Activated T-helper 1 cell treated with anti-CD3 and anti-CD28 coated beads, Interleukin-12 subunit alpha, Interleukin-12 subunit beta, Interleukin-2, Interleukin-4 antibody, amounts not matched to agents 30 ng/mL and 10 ng/mL and 1 ng/mL, durations not matched to agents 14 hours and 24 hours and 36 hours (primary cell): ENCODE data around the gene TGM6. TPM values are rescaled to one million over a fixed set of nuclear protein-coding genes. Genes with fewer than 3 reads are reported as not detected.

Experiments
- DNase-seq: peaks from one replicate; pipeline ENCODE4 v3.0.0; 2021; ENCODE audit warnings: low spot score
- H3K27ac Mint-ChIP-seq: one replicate; pipeline ENCODE4 v1.8.0; 2021; ENCODE audit warnings: mild to moderate bottlenecking, mixed read lengths
- H3K27me3 Mint-ChIP-seq: one replicate; pipeline ENCODE4 v1.8.0; 2022; ENCODE audit warnings: mild to moderate bottlenecking, moderate library complexity, mixed read lengths; ENCODE audit not compliant: insufficient read depth
- H3K36me3 Mint-ChIP-seq: one replicate; pipeline ENCODE4 v1.8.0; 2021; ENCODE audit warnings: low read depth, mixed read lengths
- H3K4me1 Mint-ChIP-seq: one replicate; pipeline ENCODE4 v1.8.0; 2021; ENCODE audit warnings: low read depth, mixed read lengths
- H3K4me3 Mint-ChIP-seq: one replicate; pipeline ENCODE4 v1.8.0; 2021; ENCODE audit warnings: mild to moderate bottlenecking, moderate library complexity, mixed read lengths
- H3K9me3 Mint-ChIP-seq: one replicate; pipeline ENCODE4 v1.8.0; 2021; ENCODE audit warnings: mixed read lengths
- intact Hi-C: fragments of 100-400 bp; cut with micrococcal nuclease; formaldehyde crosslinking; loops from one replicate; pipeline ENCODE4 v1.15.1; 2024
- total RNA-seq: library from RNA; stranded (reverse); gene quantifications from 2 replicates; pipeline ENCODE4 v1.2.3, GENCODE V29; 2022

The TGM6 gene
- total RNA-seq, 1 donor from 2014 or later, result not detected

DNA sequence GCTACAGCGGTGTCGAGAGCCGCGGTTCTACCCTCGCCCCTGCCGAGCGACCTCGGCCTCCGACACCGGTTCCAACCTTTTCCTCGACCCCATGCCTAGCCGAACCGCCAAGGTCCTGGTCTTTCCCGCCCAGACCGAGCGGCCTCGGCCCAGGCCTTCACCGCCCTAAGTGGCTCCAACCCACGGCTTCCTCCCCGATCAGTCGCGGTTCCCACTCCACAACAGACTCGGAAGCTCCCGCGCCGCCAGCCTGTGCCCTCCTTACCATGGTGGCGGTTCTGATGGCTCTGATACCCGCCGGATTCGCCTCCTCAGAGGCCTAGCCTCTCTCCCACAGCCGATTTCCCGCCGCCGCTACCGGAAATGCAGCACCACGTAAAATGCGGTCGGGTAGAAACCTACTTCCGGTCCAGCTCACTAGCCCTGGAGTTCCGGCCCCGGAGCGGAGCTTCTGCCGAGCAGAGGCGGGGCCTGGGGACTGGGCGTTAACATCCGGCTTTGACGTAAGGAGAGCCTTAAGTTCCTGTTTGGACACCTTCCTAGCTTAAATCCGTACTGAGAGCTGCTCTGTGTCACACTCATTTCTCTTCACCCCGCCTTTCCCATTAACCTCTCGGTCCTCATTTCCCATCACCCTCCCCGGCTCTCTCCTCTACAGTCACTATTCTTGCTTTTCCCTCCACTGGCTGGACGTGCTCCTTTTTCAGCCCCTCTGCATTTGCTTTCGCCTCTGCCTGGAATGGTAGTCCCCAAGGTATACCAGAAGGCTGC, 89.9 kb downstream of the TGM6 start, which contains the start of gene SNRPB:
Gene SNRPB, minus strand, starts transcription at position 367 of the 771 bp plus-strand sequence. Its CDS starts 99 bp downstream, at position 268.
- no peaks in the 10 kb centered on the region for H3K27me3 Mint-ChIP-seq
- intact Hi-C loops, result loop anchor here (1.0 to 2.0 kb wide), 5 partner anchors 39 to 1004 kb away; partner anchors contain the start of genes NOP56 and NSFL1C
- peak; percentile 96 for DNase-seq
- peaks cover 58% of the 10 kb centered on the region for H3K4me1 Mint-ChIP-seq
- peaks cover 41% of the 10 kb centered on the region for H3K36me3 Mint-ChIP-seq
- peak within 1 kb of the TSS; percentile 99 for H3K4me3 Mint-ChIP-seq
- no peaks in the 10 kb centered on the region for H3K9me3 Mint-ChIP-seq
- H3K27ac Mint-ChIP-seq, result peak within 1 kb of the TSS; percentile 97

DNA sequence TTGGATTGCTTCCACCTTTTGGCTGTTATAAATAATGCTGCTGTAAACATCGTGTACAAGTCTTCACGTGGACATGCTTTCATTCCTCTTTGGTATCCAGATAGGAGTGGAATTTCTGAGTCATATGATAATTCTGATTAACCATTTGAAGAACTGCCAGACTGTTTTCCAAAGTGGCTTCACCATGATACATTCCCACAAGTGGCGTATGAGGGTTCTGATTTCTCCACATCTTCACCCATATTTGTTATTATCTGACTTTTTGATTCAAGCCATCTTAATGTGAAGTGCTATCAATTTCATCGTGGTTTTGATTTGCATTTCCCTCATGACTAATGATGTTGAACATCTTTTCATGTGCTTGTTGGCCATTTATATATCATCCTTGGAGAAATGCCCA, 92.8 kb downstream of the TGM6 start:
- Mint-ChIP-seq H3K27ac (no peak overlapping the region), H3K9me3 (no peaks in the 10 kb centered on the region), H3K36me3 (peaks cover 22% of the 10 kb centered on the region), H3K4me3 (no peak overlapping the region), H3K4me1 (peaks cover 30% of the 10 kb centered on the region), H3K27me3 (no peaks in the 10 kb centered on the region)
- no peak for DNase-seq
- intact Hi-C loops, result no loop called here

DNA sequence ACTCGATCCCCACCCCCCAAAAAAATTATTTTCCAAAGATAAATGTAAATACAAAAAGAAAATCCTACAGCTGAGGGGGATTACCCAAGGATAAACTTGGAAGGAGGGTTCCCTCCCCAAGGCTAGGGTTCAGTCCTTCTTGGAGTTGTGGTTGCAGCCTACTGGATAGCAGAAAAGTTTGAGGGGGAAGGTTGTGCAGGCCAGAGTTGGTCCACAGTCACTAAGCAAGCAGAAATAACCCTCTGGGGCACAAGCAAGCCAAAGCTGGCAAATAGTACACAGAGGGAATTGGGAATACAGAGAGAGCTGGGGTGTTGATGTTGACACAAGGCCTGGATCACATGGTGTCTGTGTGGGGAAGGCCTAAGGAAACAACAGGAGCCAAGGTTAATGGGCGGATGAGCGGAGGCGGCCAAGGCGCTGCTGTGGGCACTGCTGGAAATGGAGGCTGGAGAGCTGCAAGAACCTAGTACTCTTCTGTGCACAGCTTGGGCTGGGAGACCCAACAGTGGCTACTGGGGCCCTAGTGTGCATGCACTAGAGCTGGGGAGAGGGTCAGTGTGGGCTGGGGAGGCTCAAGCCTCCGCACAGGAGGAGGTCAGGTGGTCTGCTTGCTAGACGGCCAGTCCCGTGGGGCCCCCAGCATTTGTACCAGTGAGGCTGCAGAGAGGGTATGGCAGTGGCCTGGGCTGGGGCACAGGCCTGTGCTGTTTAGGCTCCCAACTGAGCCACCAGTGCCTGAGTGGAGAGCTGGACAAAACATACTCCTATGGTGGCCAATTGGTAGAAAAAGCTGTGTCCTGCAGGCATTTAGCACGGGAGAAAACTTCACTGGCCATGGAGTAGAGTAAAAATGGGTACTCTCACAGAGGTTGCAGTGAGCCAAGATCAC, 95.4 kb downstream of the TGM6 start:
- peaks cover 24% of the 10 kb centered on the region for H3K36me3 Mint-ChIP-seq
- H3K4me3 Mint-ChIP-seq, result no peak overlapping the region
- peaks cover 13% of the 10 kb centered on the region for H3K4me1 Mint-ChIP-seq
- no peak overlapping the region for H3K27ac Mint-ChIP-seq
- H3K27me3 Mint-ChIP-seq, result no peaks in the 10 kb centered on the region
- no peak for DNase-seq
- H3K9me3 Mint-ChIP-seq, result no peaks in the 10 kb centered on the region
- intact Hi-C loops, result no loop called here

GRCh38 chr20:2476742-2477615, 96.3 kb downstream of the TGM6 start:
- Mint-ChIP-seq H3K27ac (no peak overlapping the region), H3K27me3 (no peaks in the 10 kb centered on the region), H3K4me3 (no peak overlapping the region), H3K4me1 (peaks cover 7% of the 10 kb centered on the region), H3K36me3 (peaks cover 28% of the 10 kb centered on the region), H3K9me3 (no peaks in the 10 kb centered on the region)
- DNase-seq, result no peak
- intact Hi-C loops, result no loop called here

- H3K9me3 Mint-ChIP-seq, result no peaks in the 10 kb centered on the region
Observed at GRCh38 chr20:2480381-2480780, 99.7 kb downstream of the TGM6 start.

More at GRCh38 chr20:2480381-2480780, 99.7 kb downstream of the TGM6 start:
- no peak overlapping the region for H3K27ac Mint-ChIP-seq
- H3K4me1 Mint-ChIP-seq, result no peaks in the 10 kb centered on the region
- H3K4me3 Mint-ChIP-seq, result no peak overlapping the region
- DNase-seq, result no peak
- intact Hi-C loops, result no loop called here
- peaks cover 44% of the 10 kb centered on the region for H3K36me3 Mint-ChIP-seq
- H3K27me3 Mint-ChIP-seq, result no peaks in the 10 kb centered on the region

Other genes with a start within 250 kb of the TGM6 start
- gene TGM3, start 84.9 kb upstream of the TGM6 start, total RNA-seq, result not detected in 2 replicates
- gene SNRPB, start 89.9 kb downstream of the TGM6 start, total RNA-seq, result 533 and 548 TPM in 2 replicates
- gene ZNF343, start 128.0 kb downstream of the TGM6 start, total RNA-seq, result 18.2 and 21.6 TPM in 2 replicates
- gene TMC2, start 155.7 kb downstream of the TGM6 start, total RNA-seq, result not detected in 2 replicates